GM19452 (cell line): ENCODE data around the gene ZNF568.

ENCODE experiments used
- ATAC-seq: cut with Tn5 transposase; IDR thresholded peaks from one replicate; pipeline ENCODE4 v1.9.1; 2021; ENCODE audit not compliant: unreplicated experiment

The ZNF568 gene

GRCh38 chr19:36997843-36998235 lies 81.7 kb downstream of the ZNF568 start:
- no peak for ATAC-seq

- no peak for ATAC-seq
These were observed 83.2 kb downstream of the ZNF568 start for GRCh38 chr19:36999313-36999712.

GRCh38 chr19:37007587-37008220 lies 91.6 kb downstream of the ZNF568 start:
- ATAC-seq = no peak

- no peak for ATAC-seq
These were observed 93.7 kb downstream of the ZNF568 start for GRCh38 chr19:37009871-37010270.

- no peak for ATAC-seq
These were observed 96.1 kb downstream of the ZNF568 start for GRCh38 chr19:37012093-37012745.

GRCh38 chr19:37014456-37014855 lies 98.3 kb downstream of the ZNF568 start:
- ATAC-seq = no peak

GRCh38 chr19:37045140-37045539 lies 129.0 kb downstream of the ZNF568 start:
- ATAC-seq = no peak
